AG04449 (cell line): ENCODE results near the gene COPE.

Source experiments
- CTCF ChIA-PET: fragments of 350-600 bp; formaldehyde crosslinking; extraction: SDS; loops from one replicate; lab custom pipeline; 2021; ENCODE audit warnings: antibody characterized with exemption; lab: Yijun Ruan, JAX
- POLR2A ChIA-PET: fragments of 400-600, 350-600 bp; formaldehyde crosslinking; extraction: SDS; loops from one replicate; lab custom pipeline; 2020; ENCODE audit warnings: antibody characterized with exemption, inconsistent platforms; lab: Yijun Ruan, JAX
- DNase-seq: peaks from one replicate; pipeline ENCODE4 v3.0.0-alpha.2; 2010; ENCODE audit warnings: low read depth, low spot score
- H3K4me3 ChIP-seq: 2 replicates; pipeline ENCODE4 v1.5.1; 2011; ENCODE audit warnings: low read depth, mild to moderate bottlenecking, control low read depth, low read length
- TF ChIP-seq, protein P1 (sequence below): IDR thresholded peaks from one replicate; pipeline ENCODE4 v1.5.1; 2011; ENCODE audit warnings: mild to moderate bottlenecking, moderate library complexity, low read length, control low read depth, inconsistent platforms; ENCODE audit not compliant: insufficient read depth; ENCODE audit errors: missing control alignments

The COPE gene

DNA sequence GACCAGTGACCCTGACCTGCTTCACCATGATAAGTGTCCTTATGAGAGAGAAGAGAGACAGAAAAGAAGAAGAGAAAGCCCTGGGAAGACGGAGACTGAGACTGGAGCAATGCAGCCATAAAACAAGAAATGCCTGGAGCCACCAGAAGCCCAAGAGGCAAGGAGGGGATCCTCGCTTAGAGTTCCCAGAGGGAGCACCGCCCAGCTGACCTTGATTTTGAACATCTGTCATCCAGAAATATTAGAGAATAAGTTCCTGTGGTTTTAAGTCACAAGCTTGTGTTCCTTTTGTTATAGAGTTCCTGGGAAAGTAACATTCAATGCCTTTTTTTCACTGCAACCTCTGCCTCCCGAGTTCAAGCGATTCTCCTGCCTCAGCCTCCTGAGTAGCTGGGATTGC lies 43.5 kb downstream of the COPE start:
- CTCF ChIA-PET, result interaction anchor here (1.1 to 10.1 kb wide), 5 partner anchors 10 to 111 kb away, joined by 3 to 101 read pairs (median 6); no protein-coding TSS in a partner anchor
- no peak overlapping the region for H3K4me3 ChIP-seq
- peak; percentile 12 for DNase-seq
- TF ChIP-seq, protein P1, sequence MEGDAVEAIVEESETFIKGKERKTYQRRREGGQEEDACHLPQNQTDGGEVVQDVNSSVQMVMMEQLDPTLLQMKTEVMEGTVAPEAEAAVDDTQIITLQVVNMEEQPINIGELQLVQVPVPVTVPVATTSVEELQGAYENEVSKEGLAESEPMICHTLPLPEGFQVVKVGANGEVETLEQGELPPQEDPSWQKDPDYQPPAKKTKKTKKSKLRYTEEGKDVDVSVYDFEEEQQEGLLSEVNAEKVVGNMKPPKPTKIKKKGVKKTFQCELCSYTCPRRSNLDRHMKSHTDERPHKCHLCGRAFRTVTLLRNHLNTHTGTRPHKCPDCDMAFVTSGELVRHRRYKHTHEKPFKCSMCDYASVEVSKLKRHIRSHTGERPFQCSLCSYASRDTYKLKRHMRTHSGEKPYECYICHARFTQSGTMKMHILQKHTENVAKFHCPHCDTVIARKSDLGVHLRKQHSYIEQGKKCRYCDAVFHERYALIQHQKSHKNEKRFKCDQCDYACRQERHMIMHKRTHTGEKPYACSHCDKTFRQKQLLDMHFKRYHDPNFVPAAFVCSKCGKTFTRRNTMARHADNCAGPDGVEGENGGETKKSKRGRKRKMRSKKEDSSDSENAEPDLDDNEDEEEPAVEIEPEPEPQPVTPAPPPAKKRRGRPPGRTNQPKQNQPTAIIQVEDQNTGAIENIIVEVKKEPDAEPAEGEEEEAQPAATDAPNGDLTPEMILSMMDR, result no peak
- POLR2A ChIA-PET, result no interaction called here

DNA sequence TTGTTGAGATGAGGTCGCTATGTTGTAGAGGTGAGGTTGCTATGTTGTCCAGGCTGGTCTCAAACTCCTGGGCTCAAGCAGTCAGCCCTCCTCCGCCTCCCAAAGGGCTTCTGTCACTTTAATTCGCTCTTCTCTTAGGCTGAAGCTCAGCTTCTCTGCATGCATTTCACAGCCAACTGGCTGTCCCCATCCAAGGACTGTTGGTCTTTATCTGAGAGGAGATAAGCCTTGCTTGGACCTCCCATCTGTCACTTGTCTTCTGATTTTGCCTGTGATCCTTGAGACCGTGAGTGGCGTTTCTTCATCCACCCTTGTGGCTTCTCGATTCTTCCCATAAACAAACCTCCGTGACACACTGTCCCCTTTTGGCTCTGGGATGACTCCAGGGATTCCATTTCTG lies 47.6 kb downstream of the COPE start:
- ChIA-PET POLR2A (no interaction called here), CTCF (interaction anchor here (0.6 to 2.0 kb wide), 6 partner anchors 9 to 283 kb away, joined by 3 to 5 read pairs (median 3); partner anchors contain the start of gene REX1BD)
- TF ChIP-seq, protein P1, result no peak
- no peak overlapping the region for H3K4me3 ChIP-seq
- no peak for DNase-seq

DNA sequence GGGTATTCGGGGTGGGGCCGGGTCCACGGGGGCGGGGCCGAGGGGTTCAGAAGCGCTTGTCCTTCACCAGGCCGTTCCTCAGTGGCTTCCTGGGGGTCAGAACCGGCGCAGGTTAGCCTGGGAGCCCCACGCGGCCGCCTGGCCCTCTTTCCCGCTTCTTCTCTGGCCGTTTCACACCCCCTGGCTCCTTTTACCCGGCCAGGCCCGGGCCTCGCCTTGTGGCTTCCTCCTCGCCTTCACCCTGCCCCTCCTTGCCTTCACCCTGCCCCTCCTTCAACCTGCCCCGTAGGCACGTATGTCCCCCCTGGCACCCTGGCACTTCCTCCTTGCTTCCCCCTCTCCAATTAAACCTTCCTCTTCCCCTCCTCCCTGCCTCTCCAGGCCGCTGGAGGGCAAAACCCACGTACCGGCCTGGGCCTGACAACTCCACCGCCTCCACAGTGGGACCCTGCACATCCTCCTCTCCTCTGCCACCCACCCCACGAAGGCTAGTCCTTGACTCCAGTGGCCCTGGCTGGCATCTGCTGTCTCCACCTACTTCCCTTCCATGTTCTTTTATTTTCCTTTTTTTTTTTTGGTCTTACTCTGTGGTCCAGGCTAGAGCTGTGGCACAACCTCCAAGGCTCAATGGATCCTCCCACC lies 48.5 kb downstream of the COPE start:
- H3K4me3 ChIP-seq, result no peak overlapping the region
- CTCF ChIA-PET, result interaction anchor here (0.6 to 2.0 kb wide), 5 partner anchors 9 to 282 kb away, joined by 3 to 5 read pairs (median 3); partner anchors contain the start of gene REX1BD
- TF ChIP-seq, protein P1, result no peak
- POLR2A ChIA-PET, result no interaction called here
- DNase-seq, result no peak

DNA sequence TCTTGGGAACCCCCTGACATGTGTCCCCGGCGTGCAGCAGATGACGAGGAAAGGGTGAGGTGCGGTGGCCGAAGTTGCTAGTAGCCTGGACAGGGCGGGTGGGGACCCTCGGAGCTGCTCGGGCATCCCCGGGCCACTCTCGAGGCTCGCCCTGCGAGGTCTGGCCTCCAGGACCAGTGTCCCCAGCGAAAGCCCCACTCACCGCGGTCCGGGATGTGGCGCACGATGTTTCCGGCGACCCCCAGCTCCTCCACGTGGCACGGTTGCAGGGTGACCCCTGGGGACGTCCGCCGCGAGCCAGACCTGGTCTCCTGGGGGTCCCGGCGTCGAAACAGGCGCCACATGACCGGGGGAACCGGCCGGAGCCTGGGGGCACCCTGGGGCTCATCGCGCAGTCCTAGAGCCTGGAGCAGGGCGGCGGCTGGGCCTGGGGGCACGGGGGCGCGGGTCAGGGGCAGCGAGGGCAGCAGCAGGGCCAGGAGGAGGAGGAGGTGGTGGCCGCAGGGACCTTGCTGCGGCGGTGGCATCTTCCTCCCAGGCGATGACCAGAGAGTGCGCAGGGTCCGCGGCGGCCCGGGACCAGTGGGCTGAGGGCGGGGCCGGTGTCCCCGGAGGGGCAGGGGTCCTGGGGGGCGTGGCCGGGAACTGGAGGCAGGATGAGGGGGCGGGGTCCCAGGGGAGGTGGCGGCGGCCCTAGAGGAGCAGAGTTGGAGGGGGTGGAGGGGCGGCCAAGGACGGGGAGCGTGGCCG lies 49.2 kb downstream of the COPE start:
- CTCF ChIA-PET, result interaction anchor here (0.8 to 1.8 kb wide), 3 partner anchors 15 to 117 kb away, joined by 3 to 5 read pairs (median 3); no protein-coding TSS in a partner anchor
- H3K4me3 ChIP-seq, result no peak overlapping the region
- POLR2A ChIA-PET, result no interaction called here

DNA sequence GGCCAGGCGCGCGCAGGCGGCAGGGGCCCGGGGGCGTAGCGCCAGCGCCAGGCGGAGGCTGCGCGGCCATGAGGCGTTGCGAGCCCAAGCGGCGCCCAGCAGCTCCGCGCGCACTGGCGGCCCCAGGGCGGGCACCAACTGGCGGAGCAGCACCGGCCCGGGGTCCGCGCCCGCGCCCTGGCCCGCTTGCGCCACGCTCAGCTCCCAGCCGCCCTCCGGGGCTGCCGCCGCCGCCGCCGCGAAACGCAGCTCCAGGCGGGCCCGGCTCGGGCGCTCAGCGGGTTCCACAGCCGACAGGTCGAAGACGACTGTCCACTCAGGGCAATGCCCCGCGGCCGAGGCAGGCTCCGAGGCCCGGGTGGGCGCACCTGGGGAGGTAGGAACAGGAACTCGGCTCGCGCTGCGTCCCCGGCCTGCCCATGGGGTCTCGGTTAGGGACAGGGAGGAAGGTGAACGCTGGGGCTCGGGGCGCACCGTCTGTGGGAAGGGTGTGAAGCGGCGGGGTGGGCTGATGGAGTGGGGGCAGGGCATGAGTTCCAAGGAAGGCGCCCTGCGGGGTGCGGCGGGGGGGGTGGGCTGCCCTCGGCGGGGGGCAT lies 50.1 kb downstream of the COPE start:
- POLR2A ChIA-PET, result no interaction called here
- no peak overlapping the region for H3K4me3 ChIP-seq
- TF ChIP-seq, protein P1, result no peak
- CTCF ChIA-PET, result interaction anchor here (0.8 to 7.0 kb wide), 5 partner anchors 10 to 118 kb away, joined by 3 to 101 read pairs (median 3); no protein-coding TSS in a partner anchor
- DNase-seq, result no peak

More for the DNA sequence above, 49.2 kb downstream of the COPE start:
- TF ChIP-seq, protein P1, result no peak
- no peak for DNase-seq
